ENCODE results near the gene SIGLEC10.

DNA sequence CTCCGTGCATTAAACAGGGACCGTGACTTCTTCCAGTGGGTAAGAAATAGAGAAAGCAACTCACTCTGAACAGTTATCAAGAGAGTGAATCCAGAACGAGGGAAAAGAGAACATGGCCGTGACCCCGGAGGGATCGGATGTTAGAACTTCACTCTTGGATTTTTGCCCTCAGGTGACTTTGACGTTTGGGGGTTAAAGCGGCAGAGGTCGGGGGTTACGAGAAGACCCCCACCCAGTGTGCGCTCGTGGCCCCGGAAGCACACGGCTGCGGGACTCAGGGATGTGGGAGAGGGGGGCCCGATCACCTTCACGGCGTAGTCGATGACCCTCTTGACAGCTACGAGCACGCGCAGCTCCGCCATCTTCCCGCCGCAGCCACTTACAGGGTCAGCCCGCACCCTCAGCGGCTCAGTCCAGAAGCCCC, 51.5 kb downstream of the SIGLEC10 start, which contains the start of gene ETFB:
- TF ChIP-seq, protein P1, sequence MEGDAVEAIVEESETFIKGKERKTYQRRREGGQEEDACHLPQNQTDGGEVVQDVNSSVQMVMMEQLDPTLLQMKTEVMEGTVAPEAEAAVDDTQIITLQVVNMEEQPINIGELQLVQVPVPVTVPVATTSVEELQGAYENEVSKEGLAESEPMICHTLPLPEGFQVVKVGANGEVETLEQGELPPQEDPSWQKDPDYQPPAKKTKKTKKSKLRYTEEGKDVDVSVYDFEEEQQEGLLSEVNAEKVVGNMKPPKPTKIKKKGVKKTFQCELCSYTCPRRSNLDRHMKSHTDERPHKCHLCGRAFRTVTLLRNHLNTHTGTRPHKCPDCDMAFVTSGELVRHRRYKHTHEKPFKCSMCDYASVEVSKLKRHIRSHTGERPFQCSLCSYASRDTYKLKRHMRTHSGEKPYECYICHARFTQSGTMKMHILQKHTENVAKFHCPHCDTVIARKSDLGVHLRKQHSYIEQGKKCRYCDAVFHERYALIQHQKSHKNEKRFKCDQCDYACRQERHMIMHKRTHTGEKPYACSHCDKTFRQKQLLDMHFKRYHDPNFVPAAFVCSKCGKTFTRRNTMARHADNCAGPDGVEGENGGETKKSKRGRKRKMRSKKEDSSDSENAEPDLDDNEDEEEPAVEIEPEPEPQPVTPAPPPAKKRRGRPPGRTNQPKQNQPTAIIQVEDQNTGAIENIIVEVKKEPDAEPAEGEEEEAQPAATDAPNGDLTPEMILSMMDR (optimal IDR thresholded peaks at IDR 0.05 in 1 of 3, IDR thresholded peaks at IDR 0.05 in 1 of 3, conservative IDR thresholded peaks at IDR 0.05 in 1 of 3; ENCODE audit: extremely low read depth in 1 of 3, insufficient read depth in 2 of 3, low read length in 3 of 3) = peak in 1 of 3 experiments; percentile 4
- TF ChIP-seq EZH2 (IDR thresholded peaks at IDR 0.05; ENCODE audit: low read length) = no peak
